Endothelial cell of umbilical vein (primary cell): ENCODE measurements around the gene SIGLEC7.

Source experiments
- JUN ChIP-seq: IDR thresholded peaks from 2 replicates; pipeline ENCODE4 v1.6.1; 2011; ENCODE audit warnings: borderline replicate concordance, low read depth; ENCODE audit not compliant: insufficient read length, insufficient read depth
- MYC ChIP-seq: IDR thresholded peaks from one replicate; pipeline ENCODE4 v1.6.1; 2011; ENCODE audit warnings: mild to moderate bottlenecking, low read depth, low read length
- POLR2A ChIP-seq: IDR thresholded peaks from 2 replicates; pipeline ENCODE4 v1.6.1; 2012; ENCODE audit warnings: low read depth, mild to moderate bottlenecking, control low read depth, low read length
- POLR2AphosphoS5 ChIP-seq: IDR thresholded peaks from 2 replicates; pipeline ENCODE4 v1.6.1; 2012; ENCODE audit warnings: low read depth, mild to moderate bottlenecking, control low read depth, low read length, moderate library complexity; ENCODE audit not compliant: insufficient read depth
- TF ChIP-seq, protein P1 (sequence below), 2 donors: IDR thresholded peaks; 1 replicate in 1 of 2; 2 replicates in 1 of 2; pipeline ENCODE4 v1.5.1; 2011; ENCODE audit warnings: low read length in 2 of 2, mild to moderate bottlenecking in 2 of 2, moderate library complexity in 2 of 2, control low read depth in 1 of 2, inconsistent platforms in 1 of 2, low read depth in 1 of 2; ENCODE audit not compliant: insufficient read depth in 1 of 2; ENCODE audit errors: extremely low read depth in 1 of 2

GRCh38 chr19:51124729-51125128, 17.4 kb upstream of the SIGLEC7 start, which contains the start of gene SIGLEC9:
- TF ChIP-seq POLR2AphosphoS5 (no peak), POLR2A (no peak), MYC (no peak), JUN (no peak)
- TF ChIP-seq, protein P1, sequence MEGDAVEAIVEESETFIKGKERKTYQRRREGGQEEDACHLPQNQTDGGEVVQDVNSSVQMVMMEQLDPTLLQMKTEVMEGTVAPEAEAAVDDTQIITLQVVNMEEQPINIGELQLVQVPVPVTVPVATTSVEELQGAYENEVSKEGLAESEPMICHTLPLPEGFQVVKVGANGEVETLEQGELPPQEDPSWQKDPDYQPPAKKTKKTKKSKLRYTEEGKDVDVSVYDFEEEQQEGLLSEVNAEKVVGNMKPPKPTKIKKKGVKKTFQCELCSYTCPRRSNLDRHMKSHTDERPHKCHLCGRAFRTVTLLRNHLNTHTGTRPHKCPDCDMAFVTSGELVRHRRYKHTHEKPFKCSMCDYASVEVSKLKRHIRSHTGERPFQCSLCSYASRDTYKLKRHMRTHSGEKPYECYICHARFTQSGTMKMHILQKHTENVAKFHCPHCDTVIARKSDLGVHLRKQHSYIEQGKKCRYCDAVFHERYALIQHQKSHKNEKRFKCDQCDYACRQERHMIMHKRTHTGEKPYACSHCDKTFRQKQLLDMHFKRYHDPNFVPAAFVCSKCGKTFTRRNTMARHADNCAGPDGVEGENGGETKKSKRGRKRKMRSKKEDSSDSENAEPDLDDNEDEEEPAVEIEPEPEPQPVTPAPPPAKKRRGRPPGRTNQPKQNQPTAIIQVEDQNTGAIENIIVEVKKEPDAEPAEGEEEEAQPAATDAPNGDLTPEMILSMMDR (IDR thresholded peaks at IDR 0.05; ENCODE audit: extremely low read depth in 1 of 2, insufficient read depth in 1 of 2, low read depth in 1 of 2, low read length in 2 of 2): no peak
